IMR-90 (cell line): ENCODE measurements around the gene NUDT11. TPM values are rescaled to one million over a fixed set of nuclear protein-coding genes. Genes with fewer than 3 reads are reported as not detected.

Experiments used
- ATAC-seq: fragments of 200-7000 bp; cut with Tn5 transposase; 2 replicates; pipeline ENCODE4 v1.9.1; 2020; ENCODE audit warnings: low read depth, mild to moderate bottlenecking, moderate library complexity
- BruUV-seq: library from RNA; stranded (reverse); fragments of 400-500 nt; replicated peaks from 2 replicates; lab custom pipeline; 2021; lab: Mats Ljungman, UMichigan
- CTCF ChIA-PET: fragments of 300-600 bp; formaldehyde crosslinking; extraction: SDS; loops from one replicate; lab custom pipeline; 2021; ENCODE audit warnings: antibody characterized with exemption; lab: Yijun Ruan, JAX
- POLR2A ChIA-PET: fragments of 300-600 bp; sonication (Branson Sonifier 250); formaldehyde crosslinking; loops from one replicate; lab custom pipeline; 2022; ENCODE audit warnings: antibody characterized with exemption; ENCODE audit not compliant: unreplicated experiment; lab: Charles Lee
- DNase-seq: peaks from one replicate; pipeline ENCODE4 v3.0.0; 2013
- H2AFZ ChIP-seq: replicated peaks from 2 replicates; pipeline ENCODE3; 2013; ENCODE audit warnings: low read length, mild to moderate bottlenecking; ENCODE audit not compliant: poor library complexity
- H2AK5ac ChIP-seq: 2 replicates; pipeline ENCODE4 v1.6.1; 2013; ENCODE audit warnings: low read depth, low read length, inconsistent platforms
- H2AK9ac ChIP-seq: replicated peaks from 2 replicates; pipeline ENCODE3; 2013; ENCODE audit warnings: mild to moderate bottlenecking, low read depth, low read length, moderate library complexity; ENCODE audit not compliant: poor library complexity
- H2BK120ac ChIP-seq: 2 replicates; pipeline ENCODE4 v1.6.1; 2013; ENCODE audit warnings: low read depth, low read length, inconsistent platforms
- H2BK15ac ChIP-seq: 3 replicates; pipeline ENCODE4 v1.6.1; 2013; ENCODE audit warnings: low read depth, low read length, inconsistent platforms
- H2BK20ac ChIP-seq: 2 replicates; pipeline ENCODE4 v1.6.1; 2013; ENCODE audit warnings: low read depth, mild to moderate bottlenecking, inconsistent platforms, low read length, moderate library complexity
- H2BK5ac ChIP-seq: 2 replicates; pipeline ENCODE4 v1.6.1; 2013; ENCODE audit warnings: mild to moderate bottlenecking, low read depth, low read length, inconsistent platforms; ENCODE audit not compliant: poor library complexity, severe bottlenecking
- H3K14ac ChIP-seq: replicated peaks from 2 replicates; pipeline ENCODE4 v1.6.1; 2013; ENCODE audit warnings: low read depth, low read length, inconsistent platforms
- H3K18ac ChIP-seq: 2 replicates; pipeline ENCODE4 v1.6.1; 2013; ENCODE audit warnings: low read depth, low read length, control low read depth
- H3K23ac ChIP-seq: 2 replicates; pipeline ENCODE4 v1.6.1; 2013; ENCODE audit warnings: low read depth, low read length, inconsistent platforms
- H3K27ac ChIP-seq: 2 replicates; pipeline ENCODE4 v1.5.1; 2013; ENCODE audit warnings: mild to moderate bottlenecking, control low read depth, low read length; ENCODE audit not compliant: insufficient read depth
- H3K27me3 ChIP-seq: 2 replicates; pipeline ENCODE4 v1.6.1; 2013; ENCODE audit warnings: low read length; ENCODE audit not compliant: control insufficient read depth, insufficient read depth
- H3K36me3 ChIP-seq: 2 replicates; pipeline ENCODE4 v1.6.1; 2013; ENCODE audit warnings: low read length, mixed read lengths; ENCODE audit not compliant: control insufficient read depth, insufficient read depth
- H3K4ac ChIP-seq: 2 replicates; pipeline ENCODE4 v1.6.1; 2013; ENCODE audit warnings: low read depth, low read length, inconsistent platforms
- H3K4me1 ChIP-seq: 2 replicates; pipeline ENCODE4 v1.6.1; 2013; ENCODE audit warnings: low read length, mixed read lengths; ENCODE audit not compliant: control insufficient read depth, insufficient read depth
- H3K4me2 ChIP-seq: 2 replicates; pipeline ENCODE4 v1.6.1; 2013; ENCODE audit warnings: low read depth, mild to moderate bottlenecking, control low read depth, low read length, moderate library complexity
- H3K4me3 ChIP-seq: 2 replicates; pipeline ENCODE4 v1.5.1; 2013; ENCODE audit warnings: low read depth, mild to moderate bottlenecking, control low read depth, low read length, moderate library complexity; ENCODE audit not compliant: insufficient read depth
- H3K56ac ChIP-seq: 2 replicates; pipeline ENCODE4 v1.6.1; 2013; ENCODE audit warnings: low read length, inconsistent platforms; ENCODE audit not compliant: insufficient read depth; ENCODE audit errors: extremely low read depth
- H3K79me1 ChIP-seq, 2 experiments: 2 replicates each; pipeline ENCODE4 v1.6.1; 2013; ENCODE audit warnings: low read length in 2 of 2, inconsistent platforms in 1 of 2, low read depth in 1 of 2
- H3K9ac ChIP-seq: 2 replicates; pipeline ENCODE4 v1.6.1; 2013; ENCODE audit warnings: low read depth, low read length, control low read depth
- H3K9me1 ChIP-seq: 2 replicates; pipeline ENCODE4 v1.6.1; 2013; ENCODE audit warnings: low read length, inconsistent platforms; ENCODE audit not compliant: insufficient read depth
- H3K9me3 ChIP-seq: 2 replicates; pipeline ENCODE4 v1.6.1; 2013; ENCODE audit warnings: low read length; ENCODE audit not compliant: control insufficient read depth, insufficient read depth
- H4K20me1 ChIP-seq: 2 replicates; pipeline ENCODE4 v1.6.1; 2013; ENCODE audit warnings: low read length, inconsistent platforms; ENCODE audit not compliant: insufficient read depth
- H4K5ac ChIP-seq: 2 replicates; pipeline ENCODE4 v1.6.1; 2013; ENCODE audit warnings: mild to moderate bottlenecking, low read depth, low read length, control low read depth
- H4K8ac ChIP-seq, 2 experiments: 2 replicates each; pipeline ENCODE4 v1.6.1; 2013; ENCODE audit warnings: low read depth in 2 of 2, low read length in 2 of 2, control low read depth in 1 of 2, inconsistent platforms in 1 of 2
- H4K91ac ChIP-seq: 2 replicates; pipeline ENCODE4 v1.6.1; 2013; ENCODE audit warnings: low read depth, low read length, inconsistent platforms; ENCODE audit not compliant: insufficient read depth
- BHLHE40 ChIP-seq: fragments of 150-350 bp; IDR thresholded peaks from 2 replicates; pipeline ENCODE4 v1.6.1; 2016; ENCODE audit warnings: mild to moderate bottlenecking, low read depth, low read length
- CEBPB ChIP-seq: IDR thresholded peaks from 2 replicates; pipeline ENCODE4 v1.6.1; 2012; ENCODE audit warnings: low read depth, low read length, improper control_type of control experiment
- CHD1 ChIP-seq: IDR thresholded peaks from 2 replicates; pipeline ENCODE4 v1.6.1; 2012; ENCODE audit warnings: low read depth, low read length, improper control_type of control experiment
- CTCF ChIP-seq: conservative IDR thresholded peaks from 2 replicates; pipeline ENCODE4 v1.5.1; 2012; ENCODE audit warnings: mild to moderate bottlenecking, low read depth, low read length, improper control_type of control experiment
- ELK1 ChIP-seq: fragments of 150-350 bp; IDR thresholded peaks from 2 replicates; pipeline ENCODE4 v1.6.1; 2016; ENCODE audit warnings: low read depth, mild to moderate bottlenecking, low read length, moderate library complexity, borderline replicate concordance
- FOS ChIP-seq: fragments of 150-350 bp; IDR thresholded peaks from 2 replicates; pipeline ENCODE4 v1.6.1; 2016; ENCODE audit warnings: low read depth, low read length
- MAFK ChIP-seq: IDR thresholded peaks from 2 replicates; pipeline ENCODE4 v1.6.1; 2012; ENCODE audit warnings: low read depth, low read length, improper control_type of control experiment
- MAZ ChIP-seq: IDR thresholded peaks from 2 replicates; pipeline ENCODE4 v1.6.1; 2012; ENCODE audit warnings: low read depth, mild to moderate bottlenecking, low read length, improper control_type of control experiment, moderate library complexity, borderline replicate concordance
- MXI1 ChIP-seq: IDR thresholded peaks from 2 replicates; pipeline ENCODE4 v1.6.1; 2012; ENCODE audit warnings: low read depth, mild to moderate bottlenecking, low read length, moderate library complexity, borderline replicate concordance
- NFE2L2 ChIP-seq: fragments of 150-350 bp; IDR thresholded peaks from 2 replicates; pipeline ENCODE4 v1.6.1; 2016; ENCODE audit warnings: low read depth, mild to moderate bottlenecking, low read length
- POLR2A ChIP-seq: IDR thresholded peaks from 2 replicates; pipeline ENCODE4 v1.6.1; 2012; ENCODE audit warnings: mild to moderate bottlenecking, low read depth, low read length
- RAD21 ChIP-seq: IDR thresholded peaks from 2 replicates; pipeline ENCODE4 v1.6.1; 2012; ENCODE audit warnings: low read length, improper control_type of control experiment
- RCOR1 ChIP-seq: IDR thresholded peaks from 2 replicates; pipeline ENCODE4 v1.6.1; 2012; ENCODE audit warnings: mild to moderate bottlenecking, low read length, improper control_type of control experiment; ENCODE audit not compliant: insufficient replicate concordance
- RFX5 ChIP-seq: IDR thresholded peaks from 2 replicates; pipeline ENCODE4 v1.8.0; 2012; ENCODE audit warnings: low read depth, mild to moderate bottlenecking, low read length, moderate library complexity
- SMC3 ChIP-seq: fragments of 150-350 bp; IDR thresholded peaks from 2 replicates; pipeline ENCODE4 v1.6.1; 2016; ENCODE audit warnings: low read depth, mild to moderate bottlenecking, antibody characterized with exemption, low read length, moderate library complexity
- WGBS, 2 experiments: methylation state at CpG; one replicate each; pipeline versions ENCODE4 v1.1.5 to v1.1.7; 2013; ENCODE audit warnings: missing lambda C conversion rate in 2 of 2; ENCODE audit not compliant: insufficient read length in 1 of 2; ENCODE audit errors: extremely low coverage in 2 of 2; 5-methylcytosine and 5-hydroxymethylcytosine counted together
- dilution Hi-C: fragments of 300-500 bp; cut with HindIII; formaldehyde crosslinking; loops from one replicate; pipeline ENCODE4 v1.14.3; 2018; ENCODE audit warnings: low sequenced_read_pairs; ENCODE audit not compliant: unreplicated experiment
- in situ Hi-C: fragments of 300-500 bp; cut with MboI; formaldehyde crosslinking; loops from 3 replicates; pipeline ENCODE4 v1.14.3; 2019; ENCODE audit warnings: low sequenced_read_pairs, inconsistent platforms, mixed read lengths
- intact Hi-C: fragments of 100-400 bp; cut with micrococcal nuclease; formaldehyde crosslinking; loops from 2 replicates; pipeline ENCODE4 v1.10.0; 2022
- polyA plus RNA-seq, 3 experiments: library from polyadenylated mRNA; depleted of rRNA; stranded (reverse); fragments of >200 nt; gene quantifications; 2 replicates each; pipeline ENCODE4 v1.2.3, GENCODE V29; 2012; ENCODE audit warnings: low replicate concordance in 1 of 3
- total RNA-seq: library from RNA; depleted of rRNA; stranded (reverse); fragments of >200 nt; gene quantifications from 2 replicates; pipeline ENCODE4 v1.2.3, GENCODE V29; 2012
- TF ChIP-seq, protein P1 (sequence below): fragments of 150-350 bp; IDR thresholded peaks from 2 replicates; pipeline ENCODE4 v1.6.1; 2017; ENCODE audit warnings: mild to moderate bottlenecking, antibody characterized with exemption, low read length, low read depth

NUDT11 gene
- total and polyA plus RNA-seq, 2 of the 4 experiments (the other 2 are of a cell fraction) = 12.6 to 13.8 TPM

GRCh38 chrX:51476930-51477329 is 19.5 kb downstream of the NUDT11 start:
- DNase-seq (no peak), ATAC-seq (no peak)
- Histone ChIP-seq H3K27ac (no peak overlapping the region), H3K56ac (no peak overlapping the region), H2BK15ac (no peak overlapping the region), H3K4me3 (no peak overlapping the region), H3K79me1 (no peaks in the 10 kb centered on the region), H2BK120ac (no peak overlapping the region), H4K5ac (no peak overlapping the region), H3K23ac (no peak overlapping the region), H4K91ac (no peak overlapping the region), H2BK20ac (no peak overlapping the region), H3K14ac (no peak overlapping the region), H3K18ac (no peak overlapping the region), H3K4ac (no peak overlapping the region), H2AK9ac (no peak overlapping the region), H3K9me1 (no peaks in the 10 kb centered on the region), H3K4me2 (no peak overlapping the region), H2BK5ac (no peak overlapping the region), H3K36me3 (no peaks in the 10 kb centered on the region), H3K9me3 (peaks cover 2% of the 10 kb centered on the region; the same call in 1 of the 2 replicates), H4K8ac (no peak overlapping the region), H3K9ac (no peak overlapping the region), H3K27me3 (no peaks in the 10 kb centered on the region; the same call in none of the 2 replicates), H2AK5ac (no peak overlapping the region), H2AFZ (no peak overlapping the region), H4K20me1 (no peaks in the 10 kb centered on the region), H3K4me1 (no peaks in the 10 kb centered on the region)
- in situ Hi-C loops (no loop called here), dilution Hi-C loops (no loop called here), intact Hi-C loops (no loop called here)
- BruUV-seq = no TSS peak
- POLR2A ChIA-PET = no interaction called here
- whole genome bisulfite sequencing, 2 experiments = no CpG with 5 or more reads among the region's 1 CpG
- CTCF ChIA-PET = interaction anchor here (0.7 kb wide), 1 partner anchor 10 kb away, joined by 6 read pairs; no protein-coding TSS in a partner anchor
- TF ChIP-seq CTCF (no peak), SMC3 (no peak), NFE2L2 (no peak), RCOR1 (no peak), MAFK (no peak), CHD1 (no peak), MAZ (no peak), BHLHE40 (no peak), ELK1 (no peak), POLR2A (no peak), MXI1 (no peak), RAD21 (no peak), FOS (no peak), CEBPB (no peak), RFX5 (no peak)
- TF ChIP-seq, protein P1, sequence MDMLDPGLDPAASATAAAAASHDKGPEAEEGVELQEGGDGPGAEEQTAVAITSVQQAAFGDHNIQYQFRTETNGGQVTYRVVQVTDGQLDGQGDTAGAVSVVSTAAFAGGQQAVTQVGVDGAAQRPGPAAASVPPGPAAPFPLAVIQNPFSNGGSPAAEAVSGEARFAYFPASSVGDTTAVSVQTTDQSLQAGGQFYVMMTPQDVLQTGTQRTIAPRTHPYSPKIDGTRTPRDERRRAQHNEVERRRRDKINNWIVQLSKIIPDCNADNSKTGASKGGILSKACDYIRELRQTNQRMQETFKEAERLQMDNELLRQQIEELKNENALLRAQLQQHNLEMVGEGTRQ = no peak
